NCI-H2196 (cell line): ENCODE data around the gene GPC6.
"Not testable (repeated sequence)": the region's sequence is repeated elsewhere in the genome, so short reads cannot be mapped to it uniquely, and the experiment has no call there.

Experiments
- DNase-seq: peaks from one replicate; lab custom pipeline; 2025; ENCODE audit not compliant: unreplicated experiment; lab: John Stamatoyannopoulos, UW

The GPC6 gene

DNA sequence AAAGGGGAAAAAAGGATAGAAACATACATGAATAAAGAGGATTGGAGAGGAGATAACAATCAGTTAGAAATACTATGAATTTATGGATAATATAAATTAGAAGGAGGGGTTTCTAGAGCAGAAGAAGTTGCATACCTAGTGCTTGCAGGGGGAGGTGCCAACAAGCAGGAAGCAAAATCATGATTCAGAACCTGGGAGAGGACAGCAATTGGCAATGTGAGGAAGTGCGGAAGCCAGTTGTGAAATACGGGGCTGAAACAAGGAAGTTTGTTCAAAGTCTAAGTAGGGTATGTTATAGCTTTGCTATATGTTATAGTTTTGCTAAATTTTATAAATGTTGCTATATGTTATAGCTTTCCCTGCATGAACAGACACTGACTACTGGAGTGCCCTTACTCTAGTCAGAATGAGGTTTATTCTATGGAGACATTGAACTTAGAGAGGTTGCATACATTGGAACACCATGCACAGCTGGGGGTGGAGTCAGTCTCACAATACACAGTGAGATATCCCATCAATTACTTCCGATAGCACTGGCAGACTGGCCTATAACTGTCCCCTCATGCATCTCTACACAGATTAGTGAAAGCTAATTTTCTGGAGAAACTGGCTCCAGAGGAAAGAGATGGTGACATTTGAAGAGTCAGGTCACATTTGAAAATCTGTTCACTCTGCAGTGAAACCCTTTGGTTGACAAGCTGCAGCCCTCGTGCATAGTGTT is 92.1 kb downstream of the GPC6 start:
- DNase-seq = no peak

DNA sequence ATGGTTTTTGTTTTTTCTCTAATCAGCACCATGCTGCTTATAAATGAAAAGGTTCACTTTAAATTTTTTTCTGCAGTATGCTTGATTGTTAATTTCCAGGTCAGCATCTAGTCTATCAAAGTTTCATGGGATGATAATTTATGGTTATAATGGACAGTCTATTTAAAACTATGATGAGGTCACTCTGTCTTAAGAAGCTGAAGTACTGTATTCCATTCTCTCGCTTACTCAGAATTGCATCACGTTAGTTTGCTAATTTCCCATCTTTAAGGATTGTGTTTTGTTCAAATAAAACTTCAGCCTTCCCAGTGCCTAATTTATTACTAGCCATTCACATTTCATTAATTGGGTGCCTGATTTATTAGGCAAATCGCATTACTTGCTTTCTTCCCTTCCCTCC is 94.3 kb downstream of the GPC6 start:
- no peak for DNase-seq

DNA sequence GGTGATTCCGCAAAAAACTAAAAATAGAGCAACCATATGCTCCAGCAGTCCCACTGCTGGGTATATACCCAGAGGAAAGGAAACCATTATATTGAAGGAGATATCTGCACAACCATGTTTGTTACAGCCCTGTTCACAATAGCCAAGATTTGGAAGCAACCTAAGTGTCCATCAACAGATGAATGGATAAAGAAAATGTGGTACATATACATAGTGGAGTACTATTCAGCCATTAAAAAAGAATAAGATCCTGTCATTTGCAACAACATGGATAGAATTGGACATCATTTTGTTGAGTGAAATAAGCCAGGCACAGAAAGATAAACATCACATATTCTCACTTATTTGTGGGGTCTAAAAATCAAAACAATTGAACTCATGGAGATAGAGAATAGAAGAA is 97.3 kb downstream of the GPC6 start:
- not testable (repeated sequence) for DNase-seq

DNA sequence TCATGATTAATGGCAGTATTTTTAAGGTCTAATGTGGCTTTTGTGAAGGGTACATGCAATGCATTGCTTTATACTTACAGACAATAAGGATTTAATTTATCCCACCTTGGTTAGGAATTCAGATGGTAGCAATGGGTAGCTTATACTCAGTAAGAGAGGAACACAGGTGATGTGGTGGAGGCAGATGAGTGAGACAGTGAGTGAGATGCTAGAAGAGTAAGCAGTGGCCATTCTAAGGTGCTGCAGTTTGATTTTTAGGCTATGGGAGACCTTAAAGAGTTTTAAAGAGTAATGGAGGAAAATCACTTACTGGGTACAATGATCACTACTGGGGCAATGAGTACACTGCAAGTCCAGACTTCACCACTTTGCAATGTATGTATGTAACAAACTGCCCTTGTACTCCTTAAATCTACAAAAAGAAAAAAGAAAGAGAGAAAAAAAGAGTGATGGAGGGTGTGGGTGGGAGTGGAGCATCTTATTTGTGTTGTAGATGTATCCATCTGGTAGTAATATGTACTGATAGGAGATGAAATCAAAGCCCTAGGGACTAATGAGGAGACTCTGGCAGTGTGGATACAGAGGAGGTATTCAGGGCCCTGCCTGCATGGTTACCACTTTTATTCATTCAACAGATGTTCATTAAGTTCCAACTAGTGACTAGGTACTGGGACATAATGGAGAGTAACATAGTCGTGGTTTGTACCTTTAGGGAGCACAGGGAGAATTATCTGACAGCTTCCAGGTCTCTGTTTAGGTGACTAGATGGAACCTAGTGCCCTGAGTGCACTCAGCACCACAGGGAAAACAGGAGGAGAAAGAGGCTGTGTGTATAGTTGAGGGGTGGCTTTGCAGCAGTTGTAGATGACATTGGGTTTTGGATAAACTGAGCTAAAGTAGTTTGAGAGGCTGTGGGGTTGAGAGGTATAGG is 99.0 kb downstream of the GPC6 start:
- no peak for DNase-seq

DNA sequence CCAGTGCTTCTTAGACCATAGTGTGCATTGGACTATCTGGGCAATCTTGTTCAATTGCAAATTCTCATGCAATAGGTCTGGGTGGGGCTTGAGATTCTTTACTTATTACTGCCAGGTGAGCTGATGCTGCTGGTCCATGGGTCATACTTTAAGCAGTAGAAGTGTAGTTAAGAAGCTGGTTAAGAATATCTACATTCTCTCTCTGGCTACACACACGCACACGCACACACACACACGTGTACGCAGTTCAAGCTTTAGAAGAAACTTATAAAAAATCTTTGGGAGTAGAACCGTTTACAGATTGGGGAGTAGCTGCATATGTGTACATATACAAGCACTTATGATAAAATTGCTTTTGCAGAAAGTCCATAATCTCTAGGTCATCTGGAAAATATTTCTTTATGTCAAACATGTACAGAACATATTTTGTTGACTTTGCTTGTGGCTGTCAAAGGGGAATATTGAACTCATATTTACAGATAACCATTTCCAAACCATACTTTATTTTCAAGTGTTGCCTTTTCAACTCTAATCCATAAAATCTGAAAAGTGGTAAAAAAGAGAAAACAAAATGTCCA is 99.7 kb downstream of the GPC6 start:
- DNase-seq = no peak

DNA sequence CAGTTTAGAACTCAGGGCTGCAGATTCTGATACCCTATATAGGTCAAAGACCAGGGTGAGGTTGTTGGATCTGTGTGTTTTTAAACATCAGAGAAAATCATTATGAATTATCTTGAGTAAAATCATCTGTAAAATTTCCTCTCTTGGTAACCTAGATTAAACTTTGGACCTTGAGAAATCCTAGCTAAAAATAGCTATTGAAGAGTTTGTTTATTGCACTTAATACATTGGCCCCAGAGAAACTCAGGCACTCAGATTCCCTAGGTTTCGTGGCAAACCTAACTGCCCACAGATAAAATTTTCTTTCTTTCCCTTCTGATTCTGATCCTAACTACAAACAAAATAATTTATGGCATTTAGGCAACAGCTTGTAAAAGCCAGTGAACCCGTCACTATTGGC is 102.3 kb downstream of the GPC6 start:
- no peak for DNase-seq

DNA sequence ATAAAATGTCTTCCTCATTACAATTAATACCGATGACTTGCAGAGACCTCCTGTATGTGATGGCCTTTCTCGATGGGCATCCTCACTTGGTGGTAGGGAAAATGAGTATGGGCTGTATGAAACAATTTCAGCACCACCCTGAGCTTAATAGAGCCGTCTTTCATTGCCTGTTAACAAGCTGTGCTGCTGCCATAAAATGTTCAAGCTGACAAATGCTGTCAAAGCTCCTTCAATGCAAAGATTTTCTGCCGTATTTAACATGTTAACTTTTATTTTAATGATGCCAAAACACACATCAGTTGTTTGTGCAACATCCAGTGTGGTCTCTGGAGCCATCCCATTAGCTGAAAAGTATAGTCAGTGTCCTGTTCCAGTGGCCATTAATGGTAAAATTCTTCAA is 110.1 kb downstream of the GPC6 start:
- no peak for DNase-seq

DNA sequence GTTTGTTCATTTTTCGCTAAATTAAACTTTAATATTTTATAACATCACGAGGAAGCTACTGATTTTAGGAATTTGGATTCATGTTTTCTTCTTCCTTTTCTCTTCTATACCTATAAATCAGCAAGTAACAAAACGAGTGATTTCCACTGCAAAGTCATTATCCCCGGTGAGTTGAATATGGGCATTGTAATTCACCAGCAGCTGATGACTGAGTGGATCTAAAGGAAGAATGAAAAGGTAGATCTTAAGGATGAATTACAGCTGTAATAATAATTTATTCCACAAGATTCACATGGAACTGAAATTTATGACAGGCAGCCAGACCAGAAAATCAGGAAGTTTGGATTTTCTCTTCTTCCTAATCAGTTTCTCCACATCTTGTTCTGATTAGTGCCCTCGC is 111.4 kb downstream of the GPC6 start:
- no peak for DNase-seq

DNA sequence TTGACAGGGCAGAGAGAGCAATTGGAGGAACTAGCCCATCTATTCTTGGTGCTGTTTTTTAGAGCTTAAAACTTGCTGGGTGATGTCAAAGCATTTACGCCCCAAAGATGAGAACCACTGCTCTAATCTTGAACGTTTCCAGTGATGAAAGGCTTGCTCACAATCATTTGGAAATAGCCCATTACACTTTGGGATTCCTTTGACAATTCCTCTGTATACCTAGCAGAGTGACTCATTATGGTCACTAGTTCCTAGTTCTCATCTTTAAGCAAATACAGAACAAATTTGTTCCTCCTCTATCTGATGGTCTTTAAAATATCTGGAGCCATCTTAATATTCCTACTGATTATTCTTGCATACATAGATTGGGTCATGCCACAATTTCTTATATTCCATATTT is 112.3 kb downstream of the GPC6 start:
- DNase-seq = no peak

DNA sequence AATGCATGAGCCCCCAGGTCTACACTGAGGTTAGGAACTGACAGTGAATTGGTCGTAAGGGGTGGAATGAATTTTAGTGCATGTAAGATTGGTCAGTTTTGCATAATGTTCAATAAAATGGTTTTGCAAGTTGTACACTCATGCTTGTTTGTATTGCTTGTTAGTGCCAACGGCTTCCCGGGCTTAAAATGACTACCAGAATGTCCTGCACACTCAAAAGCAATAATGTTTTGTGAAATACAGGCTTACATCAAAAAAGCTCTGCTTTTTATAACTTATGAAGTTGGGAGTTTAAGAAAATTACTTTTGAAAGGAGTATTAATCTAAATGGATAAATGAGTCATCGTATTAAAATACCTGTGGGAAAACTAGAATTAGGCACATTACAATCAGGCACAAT is 112.9 kb downstream of the GPC6 start:
- DNase-seq = no peak

DNA sequence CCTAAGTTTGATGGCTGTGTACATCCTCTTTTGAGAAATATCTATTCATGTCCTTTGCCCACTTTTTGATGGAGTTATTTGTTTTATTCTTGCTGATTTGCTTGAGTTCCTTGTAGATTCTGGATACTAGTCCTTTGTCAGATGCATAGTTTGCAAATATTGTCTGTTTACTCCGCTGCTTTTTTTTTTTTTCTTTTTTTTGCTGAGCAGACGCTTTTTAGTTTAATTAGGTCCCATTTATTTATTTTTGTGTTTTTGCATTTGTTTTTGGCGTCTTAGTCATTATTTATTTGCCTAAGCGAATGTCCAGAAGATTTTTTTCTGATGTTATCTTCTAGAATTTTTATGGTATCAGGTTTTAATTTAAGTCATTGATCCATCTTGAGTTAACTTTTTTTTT is 114.9 kb downstream of the GPC6 start:
- no peak for DNase-seq

DNA sequence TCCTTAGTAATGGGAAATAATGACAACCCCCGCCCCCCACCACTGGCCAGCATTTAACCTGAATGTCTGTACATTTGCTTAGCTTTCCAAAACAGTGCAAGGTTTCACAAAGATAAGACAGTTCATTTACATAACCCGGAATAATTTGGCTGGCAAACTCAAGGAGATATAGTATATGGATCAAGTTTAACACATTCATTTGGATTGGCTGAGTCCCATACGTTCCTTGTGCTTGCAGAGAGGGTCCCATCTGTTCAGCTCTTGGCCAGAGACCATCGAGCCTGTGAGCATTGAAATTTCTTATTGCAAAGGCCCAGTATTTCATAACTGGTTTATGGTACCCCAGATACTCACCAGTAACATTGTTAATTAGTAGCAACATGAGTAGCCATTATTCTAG is 116.5 kb downstream of the GPC6 start:
- no peak for DNase-seq

DNA sequence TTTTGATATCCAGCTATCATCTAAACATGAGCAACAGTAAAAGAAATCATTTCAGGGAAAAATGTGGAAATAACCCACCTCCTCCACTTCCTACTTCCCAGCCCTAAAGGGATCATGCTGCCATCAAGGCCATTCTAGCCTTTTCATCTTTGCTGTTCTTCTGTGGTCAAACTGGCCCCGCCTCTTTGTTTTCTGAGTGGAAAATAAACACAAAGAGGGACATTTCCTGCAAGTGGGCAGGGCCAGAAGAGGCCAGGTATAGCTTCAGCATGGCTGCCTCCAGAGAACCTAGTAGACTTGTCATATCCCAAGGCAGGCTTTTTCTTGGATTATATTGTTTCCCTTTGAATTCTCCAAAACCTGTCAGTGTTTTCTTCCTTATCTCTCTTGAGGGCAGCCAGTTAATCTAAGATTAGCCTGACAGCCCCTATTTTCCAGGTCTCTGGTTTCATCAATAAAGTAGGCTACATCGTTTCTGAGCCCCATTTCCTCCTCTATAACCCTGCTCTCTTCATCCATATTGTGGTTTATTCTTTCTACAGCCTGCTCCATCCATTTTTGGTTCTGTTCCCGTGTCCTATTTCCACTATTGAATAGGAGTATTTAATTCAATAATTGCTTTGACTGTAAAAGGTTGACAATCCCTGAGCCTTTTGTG is 117.6 kb downstream of the GPC6 start:
- no peak for DNase-seq

DNA sequence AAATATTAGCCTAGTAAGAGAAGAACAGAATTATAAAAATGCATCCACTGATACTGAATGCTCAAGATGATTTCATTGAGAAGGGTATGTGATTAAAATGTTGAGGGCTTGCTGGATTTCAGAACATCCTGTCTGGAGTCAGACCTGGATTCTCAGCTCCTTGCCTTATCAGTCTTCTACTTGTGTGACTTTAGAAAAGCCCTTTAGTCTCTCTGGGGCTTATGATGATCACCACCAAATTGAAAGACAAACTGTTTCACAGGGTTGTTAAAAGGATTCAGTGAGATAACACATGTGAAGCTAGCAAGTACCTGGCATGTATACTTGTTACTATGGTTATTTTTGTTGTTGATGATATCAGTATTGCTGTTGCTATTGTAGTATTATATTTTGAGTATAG is 118.4 kb downstream of the GPC6 start:
- no peak for DNase-seq

DNA sequence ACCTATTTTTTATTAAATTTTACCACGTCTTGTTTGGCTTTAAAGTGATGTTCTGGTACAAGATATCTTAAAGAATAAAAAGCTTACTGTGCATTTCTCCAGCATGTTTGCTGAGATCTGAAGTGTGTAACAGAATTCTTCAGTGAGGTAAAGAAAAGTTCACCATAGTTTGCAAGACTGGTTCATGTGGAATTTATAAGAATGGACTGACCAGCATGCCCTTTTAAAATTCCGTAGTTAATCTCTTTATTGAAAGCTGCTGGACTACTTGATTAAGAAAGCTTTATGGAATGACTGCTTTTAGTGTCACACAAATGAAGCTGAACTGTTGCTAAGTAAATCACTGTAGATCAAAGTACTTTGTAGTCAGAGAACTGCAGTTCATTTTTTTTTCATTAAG is 119.2 kb downstream of the GPC6 start:
- DNase-seq = no peak

DNA sequence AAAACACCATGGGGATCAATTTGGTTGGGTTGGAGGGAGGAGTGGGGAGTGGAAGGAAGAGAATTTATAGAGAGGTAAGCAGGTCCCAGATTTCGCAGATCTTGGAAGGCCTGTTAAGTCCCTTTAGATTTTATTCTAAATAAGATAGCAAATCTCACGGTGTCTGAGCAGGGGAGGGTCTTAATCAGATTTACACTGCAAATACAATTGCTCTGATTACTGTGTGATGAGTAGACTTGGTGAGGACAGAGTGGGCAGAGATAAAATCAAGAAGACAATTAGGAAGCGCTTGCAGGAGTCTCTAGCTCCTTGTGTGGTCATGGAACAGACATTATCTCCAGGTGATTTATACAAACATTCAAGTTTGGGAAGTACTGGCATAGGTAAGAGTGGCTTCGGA is 126.0 kb downstream of the GPC6 start:
- no peak for DNase-seq

DNA sequence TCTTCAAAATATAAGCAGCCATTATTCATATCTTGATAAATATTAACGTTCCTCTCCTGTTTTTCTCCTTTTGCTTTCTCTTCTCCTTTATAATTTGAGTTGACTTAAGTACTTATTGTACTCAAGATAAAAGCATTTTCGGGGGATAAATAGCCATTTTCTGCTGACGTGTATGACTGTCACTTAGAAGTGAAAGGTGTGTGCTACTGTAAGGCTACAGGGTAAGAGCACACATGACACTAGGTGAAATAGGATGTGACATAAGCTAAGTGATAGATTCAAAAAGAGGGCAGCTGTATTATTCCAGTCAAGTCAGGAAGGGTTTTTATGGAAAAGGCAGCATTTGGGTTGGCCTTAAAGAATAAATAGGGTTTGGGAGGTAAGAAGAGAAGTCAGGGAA is 128.5 kb downstream of the GPC6 start:
- DNase-seq = no peak

DNA sequence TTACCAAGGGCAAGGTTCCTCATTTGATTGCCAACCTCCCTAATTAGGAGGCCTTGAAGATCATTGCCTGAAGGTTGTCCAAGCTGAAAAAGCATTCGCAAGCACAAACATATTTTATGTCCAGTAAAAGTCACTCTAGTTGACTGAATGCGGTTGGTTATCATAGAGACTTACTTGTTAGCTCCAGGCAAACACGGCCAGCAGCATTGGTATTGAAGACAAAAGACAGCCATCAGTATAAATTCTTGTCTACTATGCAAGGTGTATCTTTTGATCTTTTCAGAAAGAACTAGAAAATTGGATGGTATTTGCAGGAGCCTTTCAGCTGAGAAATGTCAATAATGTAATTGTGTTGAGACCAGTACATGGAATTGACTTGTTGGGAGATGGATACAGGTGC is 129.9 kb downstream of the GPC6 start:
- no peak for DNase-seq

DNA sequence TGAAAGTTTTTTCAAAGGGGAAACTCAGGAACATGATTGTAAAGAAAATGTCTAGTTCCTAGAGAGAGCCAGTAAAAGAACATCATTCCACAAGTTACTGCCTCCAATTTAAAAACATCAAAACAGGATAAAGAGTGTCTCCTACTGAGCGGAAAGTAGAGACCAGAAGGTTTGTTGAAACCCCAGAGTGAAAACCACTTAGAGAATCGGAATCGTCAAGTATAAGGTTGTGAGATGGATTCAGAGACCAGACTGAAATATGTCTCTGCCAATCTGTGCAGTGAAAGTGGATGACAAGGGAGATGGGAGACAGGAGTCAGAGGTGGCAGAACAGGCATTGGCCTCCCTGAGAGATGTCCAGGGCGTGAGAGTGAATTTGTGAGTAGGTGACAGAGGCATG is 133.4 kb downstream of the GPC6 start:
- no peak for DNase-seq

DNA sequence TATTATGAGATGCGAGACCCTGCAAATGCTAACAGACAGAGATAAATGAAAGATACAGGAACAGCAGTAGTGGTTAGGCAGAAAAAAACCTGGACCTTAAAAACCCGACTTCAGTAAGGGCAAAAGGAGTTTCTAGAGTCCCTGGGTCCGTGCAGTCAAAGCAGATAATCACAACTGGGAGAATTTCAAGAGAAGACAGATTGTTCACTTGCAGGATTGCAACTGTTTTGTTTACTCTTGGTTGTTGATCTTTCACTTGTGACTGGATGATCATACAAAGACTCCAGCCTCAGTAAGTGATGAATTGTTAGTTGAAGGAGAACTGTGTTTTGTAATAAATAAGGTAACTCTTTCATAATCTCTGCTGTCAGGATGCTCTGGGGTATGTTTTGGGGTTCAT is 135.1 kb downstream of the GPC6 start:
- no peak for DNase-seq

DNA sequence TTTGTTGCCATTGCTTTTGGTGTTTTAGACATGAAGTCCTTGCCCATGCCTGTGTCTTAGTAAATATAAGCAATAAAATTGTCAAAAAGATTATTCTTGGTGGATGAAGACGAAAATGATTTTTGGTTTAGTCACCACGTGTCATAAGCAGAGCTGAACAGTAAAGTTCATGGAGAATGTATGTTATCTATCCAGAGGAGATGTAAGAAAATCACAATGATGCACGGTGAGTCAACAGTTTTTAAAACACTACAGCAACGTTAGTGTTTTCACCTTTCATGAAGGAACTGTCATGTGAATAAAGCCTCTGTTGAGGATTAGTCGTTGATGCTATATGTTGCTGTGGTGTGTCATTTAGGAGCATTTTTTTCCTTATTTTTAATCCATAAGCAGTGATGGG is 137.6 kb downstream of the GPC6 start:
- DNase-seq = no peak

DNA sequence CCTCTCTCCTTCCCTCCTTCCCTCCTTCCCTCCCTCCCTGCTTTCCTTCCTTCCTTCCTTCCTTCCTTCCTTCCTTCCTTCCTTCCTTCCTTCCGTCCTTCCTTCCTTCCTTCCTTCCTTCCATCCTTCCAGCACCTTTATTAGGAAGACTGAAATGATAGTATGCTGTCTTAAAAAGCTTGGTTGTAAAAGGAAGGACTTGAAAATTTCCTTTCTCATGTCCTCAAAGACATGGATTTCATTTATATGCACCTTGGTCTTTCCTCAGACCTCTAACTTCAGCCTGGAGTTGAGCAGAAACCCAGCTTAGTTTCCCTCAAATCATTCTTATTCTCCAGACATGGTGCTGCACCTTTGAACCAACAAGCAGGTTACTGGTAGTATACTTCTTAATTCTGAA is 141.7 kb downstream of the GPC6 start:
- DNase-seq = no peak
